OCI-LY1 (cell line): ENCODE results near the gene CFAP77.

Source experiments
- CTCF ChIP-seq: fragments of 200-600 bp; sonication (generic), shearing (Covaris generic); IDR thresholded peaks from 2 replicates; pipeline ENCODE4 v1.5.1; 2017; ENCODE audit warnings: mild to moderate bottlenecking, antibody characterized with exemption, low read length, moderate library complexity, mixed read lengths
- EZH2 ChIP-seq: fragments of 200-600 bp; sonication (generic), shearing (Covaris generic); IDR thresholded peaks from 2 replicates; pipeline ENCODE4 v1.8.0; 2017; ENCODE audit warnings: borderline replicate concordance, mixed run types, mild to moderate bottlenecking, antibody characterized with exemption, low read length, moderate library complexity, mixed read lengths

- no peak for TF ChIP-seq CTCF
- TF ChIP-seq EZH2, result no peak
These were observed 13.5 kb downstream of the CFAP77 start for GRCh38 chr9:132423503-132423902.
